Sigmoid colon (tissue), 7 donors: ENCODE data around the gene NUDT3. TPM values are rescaled to one million over a fixed set of nuclear protein-coding genes. Genes with fewer than 3 reads are reported as not detected.
A peak's percentile ranks its signal among the peaks of the same experiment; 100 is the strongest.

Source experiments
- DNase-seq: peaks from one replicate; pipeline ENCODE4 v3.0.0-alpha.2; 2019
- H3K27ac ChIP-seq, 4 donors: fragments of 200-600 bp; sonication (generic); one replicate each; pipeline ENCODE4 v1.5.1; 2016 to 2019; ENCODE audit warnings: mild to moderate bottlenecking in 1 of 4
- H3K27me3 ChIP-seq, 3 donors: fragments of 200-600 bp; sonication (generic); one replicate each; pipeline ENCODE4 v1.5.1; 2019; ENCODE audit warnings: mild to moderate bottlenecking in 1 of 3
- H3K36me3 ChIP-seq, 4 donors: fragments of 200-600 bp; sonication (generic); one replicate each; pipeline ENCODE4 v1.5.1; 2016 to 2019
- H3K4me1 ChIP-seq, 4 donors: fragments of 200-600 bp; sonication (generic); one replicate each; pipeline ENCODE4 v1.5.1; 2017 to 2019
- H3K4me3 ChIP-seq, 4 donors: fragments of 200-600 bp; sonication (generic); one replicate each; pipeline ENCODE4 v1.5.1; 2017 to 2019; ENCODE audit warnings: mild to moderate bottlenecking in 2 of 4, moderate library complexity in 1 of 4
- H3K9me3 ChIP-seq, 4 donors: fragments of 200-600 bp in 3 of 4; sonication (generic) in 3 of 4; one replicate each; pipeline versions ENCODE4 v1.5.1 to v1.6.1; 2013 to 2019
- EP300 ChIP-seq, 4 donors: sonication (generic); formaldehyde crosslinking; IDR thresholded peaks; one replicate each; pipeline ENCODE4 v1.6.1; 2017; ENCODE audit warnings: antibody characterized with exemption in 4 of 4
- POLR2A ChIP-seq, 2 donors: fragments of 450-650 bp; IDR thresholded peaks; one replicate each; pipeline ENCODE4 v1.6.1; 2016; ENCODE audit warnings: antibody characterized with exemption in 2 of 2, mild to moderate bottlenecking in 2 of 2, moderate library complexity in 2 of 2
- POLR2AphosphoS5 ChIP-seq, 4 donors: sonication (generic); formaldehyde crosslinking; IDR thresholded peaks; one replicate each; pipeline ENCODE4 v1.6.1; 2017; ENCODE audit warnings: antibody characterized with exemption in 4 of 4
- WGBS, 2 donors: extraction: QIAGEN DNeasy Blood & Tissue Kit; methylation state at CpG; one replicate each; pipeline ENCODE4 v1.1.7; 2013; 5-methylcytosine and 5-hydroxymethylcytosine counted together
- intact Hi-C: fragments of 100-400 bp; cut with DNase I; formaldehyde crosslinking; loops from one replicate; pipeline ENCODE4 v1.15.1; 2023
- polyA plus RNA-seq, 3 donors: library from polyadenylated mRNA; stranded (reverse); fragments of 200-250 nt; gene quantifications; one replicate each; pipeline ENCODE4 v1.2.3, GENCODE V29; 2013
- total RNA-seq, 4 donors: library from RNA; depleted of rRNA; stranded (reverse); fragments of >200 nt; gene quantifications; one replicate each; pipeline ENCODE4 v1.1.0, GENCODE V29; 2016
- TF ChIP-seq, protein P1 (sequence below), 4 experiments: fragments of 450-650 bp in 3 of 4; fragments of 200-600 bp in 1 of 4; IDR thresholded peaks; one replicate each; pipeline ENCODE4 v1.5.1; 2016 to 2019; ENCODE audit warnings: antibody characterized with exemption in 4 of 4, mild to moderate bottlenecking in 3 of 4, moderate library complexity in 2 of 4
- donor health status: healthy with polysubstance abuse.
- donor health status: Bipolar disorder and iron deficiency.
- donor health status: healthy.

The NUDT3 gene
- total and polyA plus RNA-seq, 7 donors = 6.0 to 45.7 (median 31.4) TPM

- Histone ChIP-seq H3K4me1 (peaks cover 0 to 41% (median 30%) of the 10 kb centered on the region in 4 donors), H3K27ac (no peak overlapping the region), H3K27me3 (no peaks in the 10 kb centered on the region), H3K9me3 (no peaks in the 10 kb centered on the region), H3K4me3 (no peak overlapping the region), H3K36me3 (peaks cover 0 to 4% (median 0%) of the 10 kb centered on the region in 4 donors)
- 48 to 77% methylated on average over 22 of the region's 22 CpGs for WGBS, 2 donors
- intact Hi-C loops = no loop called here
- TF ChIP-seq EP300 (IDR thresholded peaks at IDR 0.05) = no peak
- TF ChIP-seq, protein P1, sequence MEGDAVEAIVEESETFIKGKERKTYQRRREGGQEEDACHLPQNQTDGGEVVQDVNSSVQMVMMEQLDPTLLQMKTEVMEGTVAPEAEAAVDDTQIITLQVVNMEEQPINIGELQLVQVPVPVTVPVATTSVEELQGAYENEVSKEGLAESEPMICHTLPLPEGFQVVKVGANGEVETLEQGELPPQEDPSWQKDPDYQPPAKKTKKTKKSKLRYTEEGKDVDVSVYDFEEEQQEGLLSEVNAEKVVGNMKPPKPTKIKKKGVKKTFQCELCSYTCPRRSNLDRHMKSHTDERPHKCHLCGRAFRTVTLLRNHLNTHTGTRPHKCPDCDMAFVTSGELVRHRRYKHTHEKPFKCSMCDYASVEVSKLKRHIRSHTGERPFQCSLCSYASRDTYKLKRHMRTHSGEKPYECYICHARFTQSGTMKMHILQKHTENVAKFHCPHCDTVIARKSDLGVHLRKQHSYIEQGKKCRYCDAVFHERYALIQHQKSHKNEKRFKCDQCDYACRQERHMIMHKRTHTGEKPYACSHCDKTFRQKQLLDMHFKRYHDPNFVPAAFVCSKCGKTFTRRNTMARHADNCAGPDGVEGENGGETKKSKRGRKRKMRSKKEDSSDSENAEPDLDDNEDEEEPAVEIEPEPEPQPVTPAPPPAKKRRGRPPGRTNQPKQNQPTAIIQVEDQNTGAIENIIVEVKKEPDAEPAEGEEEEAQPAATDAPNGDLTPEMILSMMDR (IDR thresholded peaks at IDR 0.05) = no peak
- no peak for TF ChIP-seq POLR2A (IDR thresholded peaks at IDR 0.05)
- TF ChIP-seq POLR2AphosphoS5 (IDR thresholded peaks at IDR 0.05) = no peak
- DNase-seq = peak; percentile 56
Measured at GRCh38 chr6:34240329-34241248, 151.9 kb downstream of the NUDT3 start.

- Histone ChIP-seq H3K4me1 (peaks cover 0 to 45% (median 31%) of the 10 kb centered on the region in 4 donors), H3K4me3 (no peak overlapping the region), H3K9me3 (no peaks in the 10 kb centered on the region), H3K27ac (no peak overlapping the region), H3K27me3 (no peaks in the 10 kb centered on the region), H3K36me3 (peaks cover 0 to 4% (median 0%) of the 10 kb centered on the region in 4 donors)
- 51 to 89% methylated on average over 2 of the region's 2 CpGs for WGBS, 2 donors
- TF ChIP-seq, protein P1 (IDR thresholded peaks at IDR 0.05) = no peak
- no peak for TF ChIP-seq POLR2AphosphoS5 (IDR thresholded peaks at IDR 0.05)
- no peak for TF ChIP-seq EP300 (IDR thresholded peaks at IDR 0.05)
- TF ChIP-seq POLR2A (IDR thresholded peaks at IDR 0.05) = no peak
- DNase-seq = peak; percentile 17
- intact Hi-C loops = no loop called here
Measured at GRCh38 chr6:34239893-34240292, 152.6 kb downstream of the NUDT3 start.

DNA sequence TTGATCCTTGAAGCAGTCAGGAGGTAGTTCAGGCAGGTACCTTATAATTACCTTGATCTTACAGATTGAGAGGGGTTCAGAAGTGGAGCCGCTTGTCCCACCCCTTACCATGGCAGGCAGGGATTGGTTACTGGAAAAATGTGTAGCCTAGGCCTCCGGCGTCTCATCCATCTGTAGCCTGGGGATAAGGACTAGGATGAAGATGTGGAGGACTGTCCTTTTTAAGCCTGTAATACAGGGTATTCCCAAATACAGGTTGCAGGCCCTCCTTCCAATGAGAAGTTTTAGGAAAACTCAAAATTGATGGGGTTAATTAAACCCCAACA, 153.0 kb downstream of the NUDT3 start:
- no peak overlapping the region for H3K27ac ChIP-seq
- H3K4me3 ChIP-seq = no peak overlapping the region
- 76 to 88% methylated on average over 3 of the region's 3 CpGs for WGBS, 2 donors
- DNase-seq = peak; percentile 42
- no peaks in the 10 kb centered on the region for H3K27me3 ChIP-seq
- no peaks in the 10 kb centered on the region for H3K9me3 ChIP-seq
- peaks cover 0 to 41% (median 27%) of the 10 kb centered on the region in 4 donors for H3K4me1 ChIP-seq
- peaks cover 0 to 4% (median 0%) of the 10 kb centered on the region in 4 donors for H3K36me3 ChIP-seq
- intact Hi-C loops = no loop called here
- no peak for TF ChIP-seq EP300 (IDR thresholded peaks at IDR 0.05)

DNA sequence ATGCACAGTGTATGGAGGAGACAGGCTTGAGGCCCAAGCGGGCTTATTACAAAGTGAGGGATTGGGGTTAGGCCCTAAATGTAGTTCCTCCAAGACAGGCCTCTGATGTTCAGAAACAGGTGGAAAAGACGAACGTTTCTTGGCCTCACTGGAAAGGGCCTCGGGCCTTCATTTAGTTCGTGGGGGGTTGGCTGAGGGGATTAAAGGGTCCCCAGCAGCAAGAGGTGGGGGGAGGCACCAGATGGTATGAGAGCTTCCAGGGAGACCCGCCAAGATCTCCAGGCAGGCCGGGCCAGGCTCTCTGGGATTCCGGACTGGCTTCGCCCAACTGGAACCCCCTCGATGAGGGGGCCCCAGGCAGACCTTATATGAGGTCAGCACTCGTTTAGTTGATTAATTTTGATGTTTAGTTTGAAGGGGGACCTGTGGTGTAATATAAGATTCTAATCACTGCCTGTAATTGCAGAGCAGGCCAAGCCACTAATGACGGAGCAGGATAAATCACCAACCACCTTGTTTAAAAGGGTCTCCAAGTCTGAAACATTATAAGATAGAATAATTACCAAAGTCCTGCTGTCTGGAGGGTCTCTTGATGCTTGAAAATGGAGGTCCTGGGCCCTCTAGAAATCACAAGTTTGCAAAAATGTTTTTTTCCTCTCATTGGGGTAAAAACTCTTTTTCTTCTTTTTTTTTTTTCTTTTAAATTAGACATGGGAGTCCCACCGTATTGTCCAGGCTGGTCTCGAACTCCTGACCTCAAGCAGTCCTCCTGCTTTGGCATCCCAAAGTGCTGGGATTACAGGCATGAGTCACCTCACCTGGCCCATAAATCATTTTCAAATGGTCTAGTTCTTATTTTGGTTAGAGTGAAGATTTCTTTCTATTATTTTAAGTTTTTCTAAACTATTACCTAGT, 153.6 kb downstream of the NUDT3 start:
- Histone ChIP-seq H3K27ac (peak overlapping the region in 1 of 4 donors; percentile 77), H3K4me1 (peaks cover 0 to 35% (median 21%) of the 10 kb centered on the region in 4 donors), H3K4me3 (peak overlapping the region in 2 of 4 donors; percentile 65 to 74), H3K27me3 (no peaks in the 10 kb centered on the region), H3K9me3 (no peaks in the 10 kb centered on the region), H3K36me3 (peaks cover 0 to 4% (median 0%) of the 10 kb centered on the region in 4 donors)
- intact Hi-C loops = no loop called here
- TF ChIP-seq POLR2A (IDR thresholded peaks at IDR 0.05) (no peak), EP300 (IDR thresholded peaks at IDR 0.05) (no peak), POLR2AphosphoS5 (IDR thresholded peaks at IDR 0.05) (no peak)
- TF ChIP-seq, protein P1 (IDR thresholded peaks at IDR 0.05) = no peak
- peak; percentile 56 for DNase-seq
- WGBS, 2 donors = 67 to 71% methylated on average over 14 of the region's 14 CpGs
